Hematopoietic multipotent progenitor cell treated with erythropoietin and hydrocortisone succinate and interleukin-3 and kit ligand, for 6 days (in vitro differentiated cells): ENCODE measurements around the gene TBCA.
A peak's percentile ranks its signal among the peaks of the same experiment; 100 is the strongest.

Experiments
- DNase-seq: peaks from one replicate; pipeline ENCODE4 v3.0.0-alpha.2; 2015

The TBCA gene

GRCh38 chr5:77775790-77776553 lies at the start of gene TBCA:
Gene TBCA (minus strand): TSS chr5:77776339. CDS start chr5:77776257, 82 bp downstream.
- peak; percentile 95 for DNase-seq

GRCh38 chr5:77824981-77825380 lies 48.8 kb upstream of the TBCA start:
- DNase-seq = no peak

GRCh38 chr5:77816686-77817085 lies 40.5 kb upstream of the TBCA start:
- no peak for DNase-seq

GRCh38 chr5:77812926-77813589 lies 36.9 kb upstream of the TBCA start:
- DNase-seq = no peak

GRCh38 chr5:77806213-77806843 lies 30.2 kb upstream of the TBCA start:
- DNase-seq = peak; percentile 3

GRCh38 chr5:77798456-77798855 lies 22.3 kb upstream of the TBCA start:
- DNase-seq = no peak

- DNase-seq = no peak
Observed at GRCh38 chr5:77797136-77797535, 21.0 kb upstream of the TBCA start.

- no peak for DNase-seq
Observed at GRCh38 chr5:77795846-77796245, 19.7 kb upstream of the TBCA start.

GRCh38 chr5:77795268-77795667 lies 19.1 kb upstream of the TBCA start:
- DNase-seq = no peak

GRCh38 chr5:77791926-77792325 lies 15.8 kb upstream of the TBCA start:
- DNase-seq = no peak

- no peak for DNase-seq
Observed at GRCh38 chr5:77791356-77791755, 15.2 kb upstream of the TBCA start.

GRCh38 chr5:77785229-77785628 lies 9.1 kb upstream of the TBCA start:
- DNase-seq = no peak

- no peak for DNase-seq
Observed at GRCh38 chr5:77784735-77785134, 8.6 kb upstream of the TBCA start.

- DNase-seq = no peak
Observed at GRCh38 chr5:77781076-77781475, 4.9 kb upstream of the TBCA start.

- DNase-seq = no peak
Observed at GRCh38 chr5:77778881-77779438, 2.8 kb upstream of the TBCA start.

- no peak for DNase-seq
Observed at GRCh38 chr5:77778398-77778797, 2.3 kb upstream of the TBCA start.

- DNase-seq = no peak
Observed at GRCh38 chr5:77777911-77778310, 1.8 kb upstream of the TBCA start.

GRCh38 chr5:77777281-77777892 lies 1.2 kb upstream of the TBCA start:
- DNase-seq = no peak

GRCh38 chr5:77776554-77777206 lies 541 bp upstream of the TBCA start:
- no peak for DNase-seq

GRCh38 chr5:77774981-77775789 lies 954 bp downstream of the TBCA start:
- DNase-seq = peak; percentile 70

GRCh38 chr5:77773734-77774280 lies 2.3 kb downstream of the TBCA start:
- no peak for DNase-seq

- DNase-seq = no peak
Observed at GRCh38 chr5:77772729-77773128, 3.4 kb downstream of the TBCA start.
